Natural killer cell treated with Interleukin-12 subunit alpha and Interleukin-12 subunit beta and Interleukin-15 and Interleukin-18, amount 100 ng/mL, for 72 hours (primary cell): ENCODE data around the gene PFKP. TPM values are rescaled to one million over a fixed set of nuclear protein-coding genes. Genes with fewer than 3 reads are reported as not detected.

ENCODE experiments used
- ATAC-seq, 2 donors: fragments of 150-1000 bp; cut with Tn5 transposase in 1 of 2; sonication (Bioruptor Pico), chemical (Tn5 transposase) in 1 of 2; 2 replicates each; pipeline ENCODE4 v1.10.0; 2021
- DNase-seq: peaks from one replicate; pipeline ENCODE4 v3.0.0; 2022; ENCODE audit warnings: low spot score
- H3K27ac Mint-ChIP-seq, 2 donors: 1 replicate in 1 of 2; 2 replicates in 1 of 2; pipeline ENCODE4 v1.8.0; 2022; ENCODE audit warnings: mixed read lengths in 2 of 2, mild to moderate bottlenecking in 1 of 2, moderate library complexity in 1 of 2
- H3K27me3 Mint-ChIP-seq, 2 donors: 1 replicate in 1 of 2; 2 replicates in 1 of 2; pipeline ENCODE4 v1.8.0; 2022; ENCODE audit warnings: mixed read lengths in 2 of 2
- H3K36me3 Mint-ChIP-seq: one replicate; pipeline ENCODE4 v1.8.0; 2022; ENCODE audit warnings: mixed read lengths
- H3K4me1 Mint-ChIP-seq, 2 donors: 1 replicate in 1 of 2; 2 replicates in 1 of 2; pipeline ENCODE4 v1.8.0; 2022; ENCODE audit warnings: low read depth in 2 of 2, mixed read lengths in 2 of 2, mild to moderate bottlenecking in 1 of 2
- H3K4me3 Mint-ChIP-seq: one replicate; pipeline ENCODE4 v1.8.0; 2022; ENCODE audit warnings: mixed read lengths
- H3K9me3 Mint-ChIP-seq: 2 replicates; pipeline ENCODE4 v1.8.0; 2022; ENCODE audit warnings: mixed read lengths
- total RNA-seq, 2 donors: library from RNA; stranded (reverse); gene quantifications; one replicate each; pipeline ENCODE4 v1.2.3, GENCODE V29; 2022

PFKP gene
- total RNA-seq, 2 donors from 2014 or later, result 199 to 239 TPM

DNA sequence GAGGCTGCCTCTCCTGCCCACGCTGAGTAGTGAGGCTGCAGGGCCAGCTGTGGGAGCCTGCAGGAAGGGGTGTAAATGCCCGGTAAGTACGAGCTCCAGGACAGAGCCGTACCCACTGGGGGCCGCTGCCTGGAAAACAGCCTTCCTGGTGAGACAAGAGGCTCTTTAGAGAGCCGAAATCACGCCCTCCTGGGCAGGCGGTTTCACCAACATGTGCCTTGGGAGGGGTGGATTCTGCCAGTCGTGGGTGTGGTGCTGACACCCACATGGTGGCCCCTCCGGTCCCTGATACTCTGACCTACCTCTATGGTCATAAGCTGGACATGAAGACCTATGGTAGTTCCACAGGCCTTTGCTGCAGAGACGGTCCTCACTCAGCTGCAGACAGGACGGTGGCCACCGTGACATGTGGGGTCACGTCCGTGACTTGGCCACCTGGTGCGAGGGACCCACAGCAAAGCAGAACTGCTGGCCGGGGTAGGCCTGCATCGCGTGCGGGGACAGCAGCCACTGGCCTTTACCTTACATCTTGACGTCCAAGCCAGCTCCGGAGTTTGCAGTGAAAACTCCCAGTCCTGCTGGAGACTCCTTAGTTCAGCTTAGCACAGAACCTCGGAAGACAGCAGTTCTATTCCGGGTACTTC, 58.3 kb downstream of the PFKP start:
- H3K27ac Mint-ChIP-seq, result no peak overlapping the region
- DNase-seq (no peak), ATAC-seq (no peak)
- no peaks in the 10 kb centered on the region for H3K36me3 Mint-ChIP-seq
- no peaks in the 10 kb centered on the region for H3K9me3 Mint-ChIP-seq
- H3K4me1 Mint-ChIP-seq, result no peaks in the 10 kb centered on the region
- H3K4me3 Mint-ChIP-seq, result no peak overlapping the region
- H3K27me3 Mint-ChIP-seq, result no peaks in the 10 kb centered on the region

DNA sequence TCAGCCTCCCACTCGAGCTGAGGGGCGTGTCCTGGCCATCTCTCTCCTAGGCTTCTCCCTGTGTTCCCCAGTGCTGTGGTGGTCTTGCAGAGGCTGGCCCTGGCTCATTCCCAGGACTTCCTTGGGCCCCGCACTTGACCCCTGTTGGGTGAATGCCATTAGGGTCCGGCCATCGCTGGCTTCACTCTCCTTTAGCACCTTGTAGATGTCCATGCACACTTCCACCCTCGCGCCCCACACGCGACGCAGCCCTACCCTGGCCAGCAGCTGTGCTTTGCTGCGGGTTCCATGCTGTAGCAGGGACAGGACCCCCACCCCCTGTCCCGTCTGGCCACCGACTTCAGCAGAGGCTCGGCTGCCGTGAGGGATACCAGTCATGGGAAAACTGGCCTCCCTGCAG, 58.9 kb downstream of the PFKP start:
- H3K4me1 Mint-ChIP-seq, result no peaks in the 10 kb centered on the region
- ATAC-seq (no peak), DNase-seq (no peak)
- H3K27me3 Mint-ChIP-seq, result no peaks in the 10 kb centered on the region
- H3K36me3 Mint-ChIP-seq, result no peaks in the 10 kb centered on the region
- no peak overlapping the region for H3K4me3 Mint-ChIP-seq
- H3K27ac Mint-ChIP-seq, result no peak overlapping the region
- no peaks in the 10 kb centered on the region for H3K9me3 Mint-ChIP-seq

DNA sequence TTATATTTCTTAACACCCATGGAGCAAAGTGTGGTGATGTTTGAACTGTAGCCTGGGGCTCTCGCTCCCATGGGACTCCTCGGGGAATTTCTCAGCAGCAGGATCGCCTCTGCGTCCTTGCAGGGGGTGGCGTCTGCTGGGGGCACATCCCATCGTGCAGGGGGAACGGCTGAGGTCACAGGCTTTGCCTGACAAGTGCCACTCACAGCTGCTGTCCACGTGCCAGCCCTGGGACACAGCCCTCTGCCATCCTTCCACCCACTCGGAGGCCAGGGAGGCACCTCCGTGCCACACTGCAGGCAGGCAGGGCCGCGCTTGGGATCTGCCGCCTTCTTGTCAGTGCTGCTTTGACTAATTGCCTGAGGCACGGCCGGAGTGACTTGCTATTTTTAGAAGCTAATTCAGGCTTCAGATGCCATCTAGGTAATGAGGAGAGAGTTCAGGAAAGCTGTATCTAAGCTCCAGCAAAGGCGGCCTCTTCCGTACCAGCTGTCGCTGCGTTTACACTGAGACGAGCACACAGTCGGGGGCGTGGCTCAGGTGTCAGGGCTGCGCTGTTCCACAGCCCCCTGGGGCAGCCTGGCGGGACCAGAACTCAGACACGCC, 59.5 kb downstream of the PFKP start:
- Mint-ChIP-seq H3K27ac (no peak overlapping the region), H3K9me3 (no peaks in the 10 kb centered on the region), H3K36me3 (peaks cover 3% of the 10 kb centered on the region), H3K27me3 (no peaks in the 10 kb centered on the region), H3K4me3 (no peak overlapping the region), H3K4me1 (no peaks in the 10 kb centered on the region)
- DNase-seq (no peak), ATAC-seq (no peak)

DNA sequence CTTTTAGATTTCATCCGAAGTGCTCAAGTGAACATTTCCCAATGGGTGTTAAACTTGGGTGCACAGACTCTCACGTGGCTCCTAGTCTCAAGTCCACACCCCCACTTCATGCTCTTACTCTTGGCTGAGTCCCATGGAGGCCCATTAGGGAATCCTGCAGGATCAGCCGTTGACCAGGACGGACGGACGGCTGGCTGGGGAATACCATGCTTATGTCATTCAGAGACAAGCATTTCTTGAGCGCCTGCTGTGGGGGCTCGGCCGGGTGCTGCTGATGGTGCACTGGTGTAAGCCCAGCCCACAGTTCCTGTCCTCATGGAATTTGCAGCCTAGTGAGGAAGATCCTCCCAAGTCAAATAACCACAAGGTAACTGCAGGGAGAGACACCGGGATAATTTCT, 60.6 kb downstream of the PFKP start:
- Mint-ChIP-seq H3K4me1 (no peaks in the 10 kb centered on the region), H3K4me3 (no peak overlapping the region), H3K27me3 (no peaks in the 10 kb centered on the region), H3K27ac (no peak overlapping the region), H3K36me3 (peaks cover 10% of the 10 kb centered on the region), H3K9me3 (no peaks in the 10 kb centered on the region)
- ATAC-seq (no peak), DNase-seq (no peak)

DNA sequence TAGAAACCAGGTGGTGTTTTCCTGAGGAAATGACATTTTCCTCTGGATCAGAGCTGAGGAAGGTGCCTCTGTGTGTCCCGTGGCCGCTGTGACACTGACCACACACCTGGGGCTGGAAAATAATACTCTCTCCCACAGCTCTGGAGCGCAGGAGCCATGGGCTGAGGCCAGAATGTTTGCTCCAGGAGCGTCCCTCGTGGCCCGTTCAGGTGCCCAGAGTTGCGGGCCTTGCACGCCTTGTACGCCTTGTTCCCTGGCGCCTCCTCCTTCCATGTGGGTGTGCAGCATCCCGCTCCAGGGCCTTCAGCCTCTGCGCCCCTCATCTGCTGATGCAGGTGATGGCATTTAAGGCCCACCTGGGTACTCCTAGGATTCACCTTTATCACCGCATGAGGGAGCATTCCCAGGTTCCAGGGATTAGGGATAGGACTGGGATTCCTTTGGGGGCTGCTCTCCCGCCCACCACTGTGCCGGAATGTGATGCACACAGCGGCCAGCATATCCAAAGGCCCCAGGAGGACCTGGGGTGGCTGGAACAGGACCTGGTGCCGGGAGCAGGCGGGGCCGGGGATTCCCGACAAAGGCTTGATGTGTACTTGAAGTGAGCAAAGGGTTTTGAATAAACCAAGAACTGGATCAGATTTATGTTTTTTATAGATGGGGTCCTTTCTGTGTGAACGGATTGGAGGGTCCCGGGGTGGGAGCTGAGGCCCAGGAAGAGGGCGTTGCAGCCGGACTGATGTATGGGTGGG, 61.2 kb downstream of the PFKP start:
- H3K4me1 Mint-ChIP-seq, result no peaks in the 10 kb centered on the region
- ATAC-seq (no peak), DNase-seq (no peak)
- no peaks in the 10 kb centered on the region for H3K9me3 Mint-ChIP-seq
- peaks cover 10% of the 10 kb centered on the region for H3K36me3 Mint-ChIP-seq
- no peak overlapping the region for H3K4me3 Mint-ChIP-seq
- peak overlapping the region in 1 of 2 donors; percentile 23 for H3K27ac Mint-ChIP-seq
- no peaks in the 10 kb centered on the region for H3K27me3 Mint-ChIP-seq

DNA sequence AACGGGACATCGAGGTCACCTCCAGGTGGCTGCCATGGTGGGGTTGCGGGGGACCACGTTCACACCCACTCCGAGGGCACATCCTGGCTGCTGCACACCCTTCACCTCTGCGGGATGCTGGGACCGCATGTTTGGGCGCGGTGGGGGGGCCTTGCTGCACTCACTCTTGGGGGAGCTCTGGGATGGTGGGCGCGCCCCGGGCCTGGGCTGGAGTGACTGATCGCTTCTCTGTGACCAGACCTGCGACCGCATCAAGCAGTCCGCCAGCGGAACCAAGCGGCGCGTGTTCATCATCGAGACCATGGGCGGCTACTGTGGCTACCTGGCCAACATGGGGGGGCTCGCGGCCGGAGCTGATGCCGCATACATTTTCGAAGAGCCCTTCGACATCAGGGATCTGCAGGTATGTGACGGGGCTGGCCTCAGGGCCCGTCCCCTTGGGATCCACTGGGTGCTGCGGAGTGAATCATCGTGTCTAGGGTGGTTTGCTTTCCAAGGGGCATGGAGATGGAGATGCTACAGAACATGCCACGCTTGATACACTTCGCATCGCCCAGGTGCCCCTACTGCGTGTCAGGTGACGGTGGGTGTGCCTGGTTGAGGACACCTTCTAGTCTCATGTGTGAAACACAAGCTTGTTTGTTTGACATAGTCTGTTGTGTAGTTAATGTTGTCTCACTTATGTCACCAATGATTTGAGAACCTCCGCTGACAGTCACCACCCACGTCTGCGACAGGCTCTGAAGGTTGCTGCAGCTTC, 62.4 kb downstream of the PFKP start:
- Mint-ChIP-seq H3K27ac (no peak overlapping the region), H3K4me1 (no peaks in the 10 kb centered on the region), H3K4me3 (no peak overlapping the region), H3K36me3 (peaks cover 11% of the 10 kb centered on the region), H3K27me3 (no peaks in the 10 kb centered on the region), H3K9me3 (no peaks in the 10 kb centered on the region)
- ATAC-seq (peak in 1 of 2 donors; percentile 27), DNase-seq (no peak)

DNA sequence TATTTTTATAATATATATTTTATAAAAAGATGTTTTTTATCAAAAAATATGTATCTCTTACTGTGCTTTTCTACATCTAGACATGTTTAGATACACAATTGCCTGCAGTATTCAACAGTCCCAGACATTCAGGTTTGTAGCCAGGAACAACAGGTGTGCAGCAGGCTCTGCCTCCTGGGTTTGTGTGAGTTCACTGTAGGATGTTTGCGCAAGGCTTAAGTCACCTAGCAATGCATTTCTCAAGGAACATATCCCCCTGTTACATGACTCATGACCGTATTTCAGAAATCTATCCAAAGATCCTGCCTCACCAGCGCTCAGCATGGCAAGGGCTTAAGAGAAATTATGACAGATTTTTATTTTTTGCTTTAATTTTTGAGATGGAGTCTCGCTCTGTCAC, 63.8 kb downstream of the PFKP start:
- DNase-seq, result no peak
- Mint-ChIP-seq H3K4me1 (no peaks in the 10 kb centered on the region), H3K4me3 (no peak overlapping the region), H3K36me3 (peaks cover 16% of the 10 kb centered on the region), H3K9me3 (no peaks in the 10 kb centered on the region), H3K27me3 (no peaks in the 10 kb centered on the region), H3K27ac (no peak overlapping the region)
- no peak for ATAC-seq

DNA sequence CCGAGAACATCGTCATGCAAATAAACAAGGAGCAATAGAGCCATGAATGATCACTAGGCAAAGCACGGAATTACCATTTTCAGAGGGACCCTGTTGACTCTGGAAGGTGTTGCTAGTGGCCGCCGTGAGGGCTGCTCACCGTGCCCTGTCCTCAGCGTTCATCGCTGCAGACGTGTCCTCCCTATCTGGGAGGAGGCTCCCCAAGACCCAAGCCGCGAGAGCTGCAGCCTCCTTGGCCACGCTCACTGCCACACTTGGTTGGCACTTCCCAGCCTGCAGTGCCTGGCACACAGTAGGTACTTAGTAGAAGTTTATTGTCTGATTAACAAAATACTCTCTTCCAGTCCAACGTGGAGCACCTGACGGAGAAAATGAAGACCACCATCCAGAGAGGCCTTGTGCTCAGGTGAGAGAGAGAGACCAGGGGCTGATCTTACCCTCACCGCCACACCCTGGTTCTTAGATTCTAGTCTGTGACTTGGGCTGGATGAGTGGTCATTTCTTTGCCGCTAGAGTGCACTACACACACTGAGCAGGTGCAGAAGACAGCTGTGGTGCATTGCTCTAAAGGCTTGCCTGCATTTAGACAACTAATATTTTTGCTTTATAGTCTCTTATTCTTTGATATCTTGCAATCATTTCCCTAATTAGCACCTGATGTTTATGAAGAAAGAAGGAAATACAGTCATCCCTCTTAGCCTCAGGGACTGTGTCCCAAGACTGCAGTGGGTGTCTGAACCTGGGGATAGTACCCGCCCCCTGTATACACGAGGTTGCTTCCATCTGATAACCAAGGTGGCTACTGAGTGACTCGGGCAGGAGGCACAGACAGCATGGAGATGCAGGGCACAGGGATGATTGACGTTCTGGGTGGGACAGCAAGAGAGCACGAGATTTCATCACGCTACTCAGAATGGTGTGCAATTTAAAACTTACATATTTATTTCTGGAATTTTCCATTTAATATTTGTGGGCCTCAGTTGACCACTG, 65.0 kb downstream of the PFKP start:
- H3K4me1 Mint-ChIP-seq, result no peaks in the 10 kb centered on the region
- no peaks in the 10 kb centered on the region for H3K27me3 Mint-ChIP-seq
- no peak overlapping the region for H3K4me3 Mint-ChIP-seq
- H3K27ac Mint-ChIP-seq, result no peak overlapping the region
- no peak for ATAC-seq
- H3K9me3 Mint-ChIP-seq, result no peaks in the 10 kb centered on the region
- peaks cover 16% of the 10 kb centered on the region for H3K36me3 Mint-ChIP-seq
- DNase-seq, result no peak

DNA sequence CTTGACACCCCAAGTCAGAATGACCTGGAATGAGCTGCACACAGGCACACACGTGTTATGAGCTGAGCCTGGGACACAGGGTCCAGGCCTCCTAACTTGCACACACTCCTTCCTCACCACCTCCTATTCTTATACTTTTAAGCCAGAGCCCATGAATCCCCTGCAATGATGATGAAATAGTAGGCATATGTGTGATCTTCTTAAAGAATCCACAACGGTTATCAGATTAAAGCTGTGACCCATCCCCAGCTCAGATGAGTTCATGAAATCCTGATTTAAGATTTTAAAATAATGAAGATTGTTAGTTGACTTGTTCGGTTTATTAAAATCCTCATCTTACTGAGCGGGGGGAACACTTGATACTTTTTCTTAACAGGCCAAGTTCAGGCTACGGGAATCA, 66.6 kb downstream of the PFKP start:
- no peak overlapping the region for H3K27ac Mint-ChIP-seq
- no peak for DNase-seq
- H3K4me3 Mint-ChIP-seq, result no peak overlapping the region
- H3K4me1 Mint-ChIP-seq, result no peaks in the 10 kb centered on the region
- no peaks in the 10 kb centered on the region for H3K27me3 Mint-ChIP-seq
- no peaks in the 10 kb centered on the region for H3K9me3 Mint-ChIP-seq
- no peak for ATAC-seq
- peaks cover 20% of the 10 kb centered on the region for H3K36me3 Mint-ChIP-seq

DNA sequence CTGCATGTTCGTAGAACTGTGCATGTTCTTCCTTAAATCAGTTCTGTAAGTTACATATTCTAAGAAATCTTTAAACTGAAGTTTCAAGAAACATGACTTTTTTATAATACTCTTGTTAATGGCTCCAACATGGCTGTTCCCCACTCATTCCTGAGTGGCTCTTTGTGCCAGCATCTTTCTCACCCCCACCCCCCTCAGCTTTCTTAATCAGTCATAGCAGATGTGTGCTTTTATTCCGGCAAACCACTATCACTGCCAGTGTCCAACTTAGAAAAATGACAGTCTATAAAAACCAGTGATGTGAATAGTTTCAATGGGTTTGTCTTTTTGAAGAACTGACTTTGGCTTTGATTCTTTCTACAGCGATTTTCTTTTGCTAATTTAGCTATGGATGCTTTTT, 67.7 kb downstream of the PFKP start:
- Mint-ChIP-seq H3K27ac (no peak overlapping the region), H3K27me3 (no peaks in the 10 kb centered on the region), H3K4me3 (no peak overlapping the region), H3K9me3 (no peaks in the 10 kb centered on the region), H3K36me3 (peaks cover 25% of the 10 kb centered on the region), H3K4me1 (no peaks in the 10 kb centered on the region)
- no peak for ATAC-seq
- no peak for DNase-seq

DNA sequence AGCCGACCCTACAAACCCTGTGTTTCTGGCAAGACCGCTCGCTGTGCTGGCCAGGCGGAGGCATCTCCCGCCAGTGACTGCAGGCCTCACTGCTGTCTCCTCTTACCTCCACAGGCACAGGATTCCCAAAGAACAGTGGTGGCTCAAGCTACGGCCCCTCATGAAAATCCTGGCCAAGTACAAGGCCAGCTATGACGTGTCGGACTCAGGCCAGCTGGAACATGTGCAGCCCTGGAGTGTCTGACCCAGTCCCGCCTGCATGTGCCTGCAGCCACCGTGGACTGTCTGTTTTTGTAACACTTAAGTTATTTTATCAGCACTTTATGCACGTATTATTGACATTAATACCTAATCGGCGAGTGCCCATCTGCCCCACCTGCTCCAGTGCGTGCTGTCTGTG, 69.0 kb downstream of the PFKP start:
- DNase-seq, result no peak
- Mint-ChIP-seq H3K4me1 (no peaks in the 10 kb centered on the region), H3K4me3 (no peak overlapping the region), H3K27ac (no peak overlapping the region), H3K27me3 (no peaks in the 10 kb centered on the region), H3K36me3 (peaks cover 25% of the 10 kb centered on the region), H3K9me3 (no peaks in the 10 kb centered on the region)
- ATAC-seq, result no peak

DNA sequence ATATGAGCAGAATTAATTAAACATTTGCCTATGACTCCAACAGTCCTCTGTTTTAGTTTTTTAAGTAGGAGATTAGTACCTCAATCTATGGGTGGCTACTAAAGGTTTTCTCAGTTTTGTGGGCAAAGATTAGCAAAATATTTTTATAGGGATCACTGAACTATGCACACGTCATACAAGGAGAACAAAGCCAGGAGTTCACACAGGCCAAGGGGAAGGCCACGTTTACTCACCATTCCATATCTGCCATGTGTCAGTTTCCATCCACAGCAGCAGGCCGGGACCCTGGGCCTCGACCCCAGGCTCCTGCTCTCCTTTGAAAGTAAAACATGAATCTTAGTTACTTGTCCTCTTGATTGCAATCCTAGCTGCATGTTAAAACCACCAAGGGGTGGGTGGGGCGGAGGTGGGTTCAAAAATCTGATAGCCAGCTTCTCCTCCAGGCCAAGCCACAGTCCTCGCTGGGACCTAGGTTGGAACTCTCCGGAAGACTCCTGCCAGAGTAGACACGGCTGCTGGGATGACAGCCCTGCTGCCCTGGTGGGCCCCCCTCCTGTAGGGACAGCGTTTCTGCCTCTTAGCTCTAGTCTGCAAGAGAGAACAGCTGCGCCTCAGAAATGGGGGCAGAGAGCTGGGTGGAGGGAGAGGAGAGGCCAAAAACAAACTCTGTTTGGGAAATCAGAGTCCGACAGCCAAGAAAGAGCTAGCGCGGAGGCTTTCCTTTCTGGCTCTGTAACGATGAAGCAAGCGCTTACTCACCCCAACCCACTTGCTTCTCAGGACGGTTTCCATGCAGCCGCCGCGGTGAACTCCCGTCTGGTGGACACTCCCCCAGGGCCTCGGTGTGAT, 69.6 kb downstream of the PFKP start:
- Mint-ChIP-seq H3K36me3 (peaks cover 21% of the 10 kb centered on the region), H3K27me3 (no peaks in the 10 kb centered on the region), H3K27ac (no peak overlapping the region), H3K9me3 (no peaks in the 10 kb centered on the region), H3K4me3 (no peak overlapping the region), H3K4me1 (no peaks in the 10 kb centered on the region)
- DNase-seq, result no peak
- ATAC-seq, result no peak
